Ramos (cell line): Measurements from ENCODE around the gene HOXA5.

Experiments
- in situ Hi-C: fragments of 300-500 bp; cut with MboI; formaldehyde crosslinking; loops from one replicate; pipeline ENCODE4 v1.14.3; 2022; ENCODE audit warnings: low sequenced_read_pairs; ENCODE audit not compliant: unreplicated experiment

Gene HOXA5

DNA sequence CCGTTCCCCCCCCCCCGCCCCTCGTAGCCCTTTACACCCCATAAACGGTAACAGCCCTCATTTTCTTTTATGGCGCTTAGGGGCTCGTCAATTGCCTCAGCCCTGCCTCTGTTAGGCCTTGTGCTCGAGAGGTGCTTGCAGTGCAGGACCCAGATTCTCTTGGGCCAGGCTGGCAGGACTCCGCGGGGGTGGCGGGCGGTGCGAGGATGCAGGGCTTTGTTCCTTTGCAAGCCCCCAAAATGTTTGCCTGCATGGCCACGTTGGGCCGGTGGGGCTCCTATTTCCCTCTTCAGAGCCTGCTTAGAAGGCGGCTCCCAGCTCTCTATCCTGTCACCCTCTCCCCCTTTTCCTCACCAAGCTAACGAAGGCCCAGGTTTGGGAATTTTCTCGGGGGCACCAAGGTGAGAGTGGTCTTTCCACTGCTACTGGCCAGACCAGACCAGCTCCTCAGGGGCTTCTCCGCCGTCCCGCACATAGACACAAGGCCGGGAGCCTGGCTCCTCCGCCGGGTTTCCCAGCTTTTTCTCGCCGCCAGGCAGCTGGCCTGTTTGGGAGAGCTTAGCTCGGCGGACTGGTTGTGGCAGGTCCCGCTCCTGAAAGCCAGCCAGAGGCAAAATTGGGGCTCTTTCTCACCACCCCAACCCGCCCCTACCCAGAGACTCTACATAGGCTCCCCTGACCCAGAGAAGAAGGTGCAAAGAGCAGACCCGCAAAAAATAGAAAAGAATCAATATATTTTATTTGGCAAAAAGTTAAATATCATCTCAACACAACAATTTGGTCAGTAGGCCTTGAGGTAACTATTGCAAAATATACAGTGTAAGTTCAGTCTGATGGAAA is 18.5 kb upstream of the HOXA5 start:
- in situ Hi-C loops = loop anchor here (25.0 kb wide), 2 partner anchors 1100 to 1275 kb away; no protein-coding TSS in a partner anchor

DNA sequence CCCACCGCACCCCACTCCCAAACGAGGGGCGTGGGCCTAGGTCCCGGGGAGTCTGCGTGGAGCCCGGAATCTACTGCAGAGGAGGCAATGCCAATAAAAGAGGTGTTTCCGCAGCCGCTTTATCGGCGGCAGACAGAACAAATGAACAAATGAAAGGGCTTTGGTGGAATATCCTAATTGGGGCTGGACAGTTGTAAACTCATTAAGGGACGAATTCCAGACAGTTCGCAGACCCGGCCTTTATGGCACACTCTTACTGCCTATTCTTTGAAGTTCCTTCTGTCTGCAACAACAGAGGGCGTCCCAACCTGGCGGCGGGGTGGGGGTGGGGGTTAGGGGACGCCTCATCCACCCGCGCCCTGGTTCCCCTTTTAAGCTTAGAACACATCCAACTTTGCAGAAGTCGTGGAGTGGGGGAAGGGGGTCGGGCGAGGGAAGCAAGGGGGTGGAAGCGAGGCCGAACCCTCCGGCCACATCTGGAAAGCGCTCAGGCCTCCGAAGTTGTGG is 17.8 kb upstream of the HOXA5 start:
- in situ Hi-C loops = loop anchor here (25.0 kb wide), 2 partner anchors 1099 to 1274 kb away; no protein-coding TSS in a partner anchor

DNA sequence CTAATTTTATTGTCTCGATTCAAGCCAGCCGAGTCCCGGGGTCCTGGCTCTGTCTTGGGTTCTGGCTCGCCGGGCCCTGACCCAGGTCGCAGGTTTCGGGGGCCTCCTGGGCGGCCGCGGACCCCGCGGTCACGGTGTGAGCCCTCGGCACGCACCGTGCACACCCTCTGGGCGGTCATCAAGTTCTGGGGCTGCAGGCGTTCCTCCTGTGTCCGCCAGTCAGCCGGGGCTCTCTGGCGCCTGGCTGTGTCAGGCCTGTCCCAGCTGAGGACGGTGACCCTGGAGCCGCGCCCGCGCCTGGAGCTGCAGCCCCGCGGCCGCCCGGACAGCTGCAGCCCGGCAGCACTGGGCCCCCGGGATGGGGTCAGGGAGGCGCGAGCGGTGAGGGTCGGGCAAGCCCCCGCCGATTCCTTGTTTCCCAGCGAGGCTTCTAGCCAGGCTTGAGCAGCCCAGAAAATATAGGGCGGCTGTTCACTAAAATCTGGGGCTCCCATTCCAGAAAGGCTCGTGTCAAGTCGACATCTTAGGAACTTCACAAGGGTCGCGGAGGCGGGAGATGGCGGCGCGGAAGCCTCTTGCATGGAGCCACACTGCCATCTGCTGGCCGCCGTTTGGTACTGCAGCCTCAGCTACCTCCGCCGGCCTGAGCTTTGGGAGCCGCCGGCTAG is 17.2 kb upstream of the HOXA5 start:
- in situ Hi-C loops = loop anchor here (25.0 kb wide), 2 partner anchors 1098 to 1273 kb away; no protein-coding TSS in a partner anchor

DNA sequence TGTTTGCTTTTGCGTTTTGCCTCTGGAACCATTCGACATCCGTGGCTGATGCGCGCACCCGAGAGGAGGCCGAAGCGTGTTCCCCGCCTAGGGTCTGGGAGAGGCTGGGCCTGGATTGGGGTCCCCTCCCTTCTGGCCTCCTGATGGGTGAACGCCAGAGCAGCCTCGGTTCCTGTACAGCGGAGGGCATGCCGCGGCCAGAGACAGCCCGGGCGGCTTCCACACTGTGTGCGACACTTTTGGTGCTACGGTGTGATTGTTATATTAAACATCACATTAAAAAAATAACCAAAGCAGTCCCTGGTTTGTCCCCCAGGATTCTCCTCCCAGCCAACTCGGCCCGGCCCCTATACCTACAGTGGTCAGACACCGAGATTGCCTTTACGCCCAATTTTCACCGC is 16.7 kb upstream of the HOXA5 start:
- in situ Hi-C loops = loop anchor here (25.0 kb wide), 2 partner anchors 1098 to 1273 kb away; no protein-coding TSS in a partner anchor

DNA sequence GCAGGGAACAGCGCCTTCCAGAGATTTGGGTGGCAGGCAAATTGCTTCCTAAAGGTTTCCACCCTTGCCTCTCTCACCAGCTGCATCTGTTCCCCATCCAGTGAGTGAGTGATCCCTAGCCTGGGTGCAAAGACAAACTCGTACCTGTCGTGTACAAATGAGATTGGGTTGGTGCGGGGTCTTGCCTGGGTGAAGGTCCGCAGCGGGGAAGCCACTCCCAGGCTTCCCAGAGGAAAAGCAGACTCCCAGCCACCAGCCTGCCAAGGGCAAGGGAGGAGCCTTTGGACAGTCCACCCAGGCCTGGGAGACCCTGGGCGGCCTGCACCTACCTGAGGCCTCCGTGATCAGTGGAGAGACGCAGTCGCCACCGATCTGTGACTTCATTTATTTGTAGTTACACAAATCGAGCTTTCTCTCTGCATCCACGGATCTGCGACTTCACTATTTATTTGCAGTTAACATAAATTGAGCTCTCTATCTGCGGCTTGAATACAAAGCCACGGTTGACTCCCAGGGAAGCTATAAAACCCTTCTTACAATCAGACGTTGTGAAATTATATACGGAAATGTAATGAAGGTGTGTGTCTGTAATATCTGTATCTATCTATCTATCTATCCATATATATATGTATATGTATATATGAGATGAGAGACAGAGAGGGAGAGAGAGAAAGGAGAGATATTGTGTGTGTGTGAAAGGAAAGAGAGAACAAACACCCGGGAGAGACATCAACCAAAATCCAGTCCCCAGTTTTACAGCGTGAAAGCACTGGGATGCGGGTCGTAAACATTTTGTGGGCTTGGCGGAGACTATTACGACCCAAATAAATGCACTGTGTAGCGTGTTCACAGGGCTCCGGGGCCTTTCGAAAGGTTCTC is 16.0 kb upstream of the HOXA5 start:
- in situ Hi-C loops = loop anchor here (10.0 to 25.0 kb wide), 4 partner anchors 485 to 1272 kb away; no protein-coding TSS in a partner anchor

DNA sequence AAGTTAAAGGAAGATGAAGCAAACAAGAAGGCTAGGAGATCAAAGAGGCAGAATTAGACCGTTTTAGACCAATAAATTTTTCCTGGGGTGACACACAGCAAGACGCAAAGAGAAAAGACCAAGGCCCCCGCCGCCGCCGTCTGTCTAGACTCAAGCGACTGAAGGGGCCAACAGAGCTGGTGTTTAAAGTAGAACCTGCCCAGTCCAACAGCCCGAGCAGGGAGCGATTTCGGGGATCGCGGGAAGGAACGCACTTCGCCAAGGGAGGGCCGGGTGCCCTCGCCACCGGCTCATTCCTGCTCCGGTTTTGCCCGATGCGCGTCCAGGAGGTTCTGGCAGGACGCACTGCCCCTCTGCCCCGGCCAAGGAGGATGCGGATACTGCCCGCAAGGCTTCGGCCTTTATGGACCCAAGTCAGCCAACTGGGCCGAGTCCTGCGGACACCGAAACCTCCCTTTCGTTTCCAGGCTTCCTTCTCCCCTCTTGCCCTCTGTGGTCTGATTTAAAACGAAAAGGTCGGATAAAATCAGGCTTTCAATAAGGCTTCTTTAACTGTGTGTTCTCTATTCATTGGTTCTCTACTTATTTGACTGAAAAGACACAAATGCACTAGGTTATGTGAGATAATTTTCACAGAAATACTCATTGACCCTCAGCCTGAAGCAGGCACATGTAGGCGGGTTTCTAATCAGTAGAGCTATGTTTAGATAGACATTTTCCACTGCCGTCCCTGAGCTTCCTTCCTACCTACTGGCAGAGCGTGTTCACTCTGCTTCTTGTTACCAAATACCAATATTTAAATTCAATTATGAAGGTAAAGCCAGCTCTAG is 15.2 kb upstream of the HOXA5 start:
- in situ Hi-C loops = loop anchor here (10.0 to 25.0 kb wide), 4 partner anchors 484 to 1271 kb away; no protein-coding TSS in a partner anchor

DNA sequence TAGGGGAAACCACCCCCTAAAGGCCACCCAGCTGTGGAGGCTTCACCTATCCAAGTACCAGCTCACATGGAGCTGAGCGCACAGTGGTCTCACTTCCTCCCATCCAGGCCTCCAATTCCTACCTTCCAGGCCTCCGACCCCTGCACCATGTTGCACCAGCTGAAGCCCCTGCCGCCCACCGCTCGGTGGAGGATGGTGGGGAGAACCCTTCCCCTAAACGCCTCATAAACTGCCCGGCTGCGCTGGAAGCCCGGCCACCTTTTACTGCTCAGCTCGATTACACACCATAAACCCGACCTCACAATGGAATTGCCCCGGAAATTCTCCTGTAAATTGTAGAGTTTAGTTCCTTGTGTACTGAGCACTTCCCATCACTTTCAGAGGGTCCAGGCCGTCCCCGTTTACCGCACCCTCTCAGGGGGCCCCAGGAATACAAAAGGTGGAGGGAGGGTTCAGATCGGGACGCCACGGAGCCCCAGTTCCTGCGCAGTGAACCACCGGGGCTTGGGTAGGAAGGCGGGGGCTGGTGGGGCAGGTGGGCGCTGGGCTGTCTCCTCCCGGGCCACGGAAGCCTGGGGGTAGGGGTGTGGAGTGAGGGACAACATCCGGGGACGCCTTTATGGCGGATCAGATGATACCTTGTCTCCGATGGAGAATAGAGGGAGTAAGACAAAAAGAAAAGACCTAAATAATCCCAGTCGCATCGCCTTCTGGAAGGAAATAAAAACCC is 14.4 kb upstream of the HOXA5 start:
- in situ Hi-C loops = loop anchor here (10.0 to 25.0 kb wide), 4 partner anchors 483 to 1271 kb away; no protein-coding TSS in a partner anchor

DNA sequence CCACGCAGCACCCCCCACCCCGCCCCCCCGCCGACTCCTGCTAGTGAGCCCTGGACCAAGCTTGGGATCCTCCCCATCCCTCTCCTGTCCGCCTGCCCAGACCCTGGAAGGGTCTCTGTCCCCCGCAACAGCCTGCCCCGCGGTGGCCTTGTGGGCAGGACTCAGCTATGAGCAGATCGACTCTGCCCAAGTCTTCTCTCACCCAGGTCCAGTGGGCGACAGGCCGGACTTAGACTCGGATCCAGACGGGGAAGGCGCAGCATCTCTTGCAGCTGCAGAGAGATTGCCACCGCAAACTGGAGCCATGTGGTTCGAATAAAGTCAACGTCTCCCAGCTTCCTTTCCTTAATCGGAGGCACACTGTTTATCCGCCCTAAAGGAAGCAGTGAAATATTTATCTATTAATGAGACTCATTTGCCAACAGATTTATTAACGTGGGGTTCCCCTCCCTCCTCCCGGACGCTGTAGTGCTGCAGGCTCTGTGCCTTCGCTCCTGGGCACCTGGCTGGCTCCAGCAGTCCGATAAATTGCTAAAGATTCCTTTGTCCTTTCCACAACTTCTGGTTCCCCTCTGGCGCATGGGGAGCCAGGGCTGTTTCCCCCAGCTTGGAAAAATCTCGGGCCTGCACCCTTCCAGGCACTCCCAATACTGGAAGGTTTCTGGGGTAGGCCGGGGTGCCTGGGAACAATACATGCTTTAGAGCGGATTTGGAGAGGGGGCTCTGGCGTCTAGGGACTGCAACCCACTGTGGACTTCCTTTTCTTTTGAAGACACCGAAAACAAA is 13.6 kb upstream of the HOXA5 start:
- in situ Hi-C loops = loop anchor here (10.0 to 25.0 kb wide), 4 partner anchors 482 to 1270 kb away; no protein-coding TSS in a partner anchor

DNA sequence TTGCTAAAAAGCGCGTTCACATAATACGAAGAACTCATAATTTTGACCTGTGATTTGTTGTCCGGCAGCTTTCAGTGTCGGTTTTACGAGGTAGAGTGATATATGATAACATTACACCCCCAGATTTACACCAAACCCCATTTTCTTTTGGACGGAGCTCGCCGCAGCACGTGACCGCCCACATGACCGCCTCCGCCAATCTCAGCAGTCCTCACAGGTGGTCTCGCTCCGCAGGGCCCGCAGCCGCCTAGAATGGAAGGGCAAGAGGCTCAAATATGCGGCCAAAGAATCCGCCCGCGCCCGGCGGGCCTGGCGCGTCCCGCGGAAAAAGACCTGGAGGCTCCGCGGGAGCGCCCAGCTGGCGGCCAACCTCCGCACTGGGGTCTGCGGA is 13.0 kb upstream of the HOXA5 start, which contains the start of gene HOXA7:
Gene HOXA7, minus strand, starts transcription at position 168 of the 391 bp plus-strand sequence. Its CDS starts 130 bp downstream, at position 38.
- in situ Hi-C loops = loop anchor here (10.0 to 25.0 kb wide), 4 partner anchors 482 to 1269 kb away; no protein-coding TSS in a partner anchor

DNA sequence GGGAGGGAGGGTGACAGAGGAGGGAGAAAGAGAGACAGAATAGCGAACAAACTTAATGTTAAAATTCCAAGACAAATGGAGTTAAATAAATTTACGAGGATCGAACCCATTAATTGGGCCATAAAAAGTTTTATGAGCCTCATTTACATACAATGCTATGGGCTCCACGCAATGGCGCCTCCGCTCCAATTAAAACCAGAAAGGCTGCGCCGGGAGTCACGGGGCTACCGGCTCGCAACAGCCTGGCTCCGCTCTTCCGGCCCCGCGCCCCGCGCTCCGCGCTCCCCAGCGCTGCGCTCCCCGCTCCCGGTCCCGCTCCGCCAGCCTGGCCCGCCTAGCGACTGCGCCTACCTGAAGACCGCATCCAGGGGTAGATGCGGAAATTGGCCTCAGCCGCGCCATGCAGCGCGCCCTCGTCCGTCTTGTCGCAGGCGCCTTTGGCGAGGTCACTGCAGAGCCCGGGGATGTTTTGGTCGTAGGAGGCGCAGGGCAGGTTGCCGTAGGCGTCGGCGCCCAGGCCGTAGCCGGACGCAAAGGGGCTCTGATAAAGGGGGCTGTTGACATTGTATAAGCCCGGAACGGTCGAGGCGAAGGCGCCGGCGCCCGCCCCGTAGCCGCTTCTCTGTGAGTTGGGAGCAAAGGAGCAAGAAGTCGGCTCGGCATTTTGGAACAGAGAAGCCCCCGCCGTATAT is 12.5 kb upstream of the HOXA5 start:
- in situ Hi-C loops = loop anchor here (10.0 to 25.0 kb wide), 4 partner anchors 481 to 1269 kb away; no protein-coding TSS in a partner anchor

DNA sequence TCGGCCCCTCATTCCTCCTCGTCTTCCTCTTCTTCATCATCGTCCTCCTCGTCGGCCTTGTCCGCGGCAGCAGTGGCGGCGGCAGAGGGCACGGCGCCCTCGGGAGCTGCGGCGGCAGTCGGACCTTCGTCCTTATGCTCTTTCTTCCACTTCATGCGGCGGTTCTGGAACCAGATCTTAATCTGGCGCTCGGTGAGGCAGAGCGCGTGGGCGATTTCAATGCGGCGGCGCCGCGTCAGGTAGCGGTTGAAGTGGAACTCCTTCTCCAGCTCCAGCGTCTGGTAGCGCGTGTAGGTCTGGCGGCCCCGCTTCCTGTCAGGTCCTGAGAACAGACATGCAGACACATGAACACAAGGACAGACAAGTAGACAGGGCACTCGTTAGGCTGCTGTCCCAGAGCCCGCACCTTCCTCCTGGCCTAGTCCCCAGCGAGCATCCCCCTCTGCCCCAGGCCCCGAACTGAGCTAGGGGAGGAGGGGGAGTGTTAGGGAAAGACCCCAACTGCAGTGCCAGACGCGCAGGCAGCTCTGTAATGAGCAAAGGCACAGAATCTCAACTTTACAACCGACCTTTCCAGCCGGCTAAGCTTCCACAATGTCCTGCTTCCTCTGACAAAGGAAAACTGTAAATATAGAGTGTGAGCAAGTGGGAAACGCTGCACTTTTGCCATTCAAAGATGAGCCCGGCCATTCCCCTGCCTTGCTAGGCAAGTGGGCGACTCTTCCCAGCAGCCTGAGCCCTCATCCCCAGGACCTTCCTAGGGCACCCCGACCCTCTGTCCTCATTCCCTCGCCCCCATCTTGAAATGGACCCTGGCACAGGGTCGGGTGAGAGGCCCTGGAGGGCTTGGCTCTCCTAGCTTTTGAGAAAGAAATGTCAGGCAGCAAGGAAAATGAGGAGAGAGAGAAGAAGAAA is 11.7 kb upstream of the HOXA5 start:
- in situ Hi-C loops = loop anchor here (10.0 to 25.0 kb wide), 4 partner anchors 480 to 1268 kb away; no protein-coding TSS in a partner anchor

DNA sequence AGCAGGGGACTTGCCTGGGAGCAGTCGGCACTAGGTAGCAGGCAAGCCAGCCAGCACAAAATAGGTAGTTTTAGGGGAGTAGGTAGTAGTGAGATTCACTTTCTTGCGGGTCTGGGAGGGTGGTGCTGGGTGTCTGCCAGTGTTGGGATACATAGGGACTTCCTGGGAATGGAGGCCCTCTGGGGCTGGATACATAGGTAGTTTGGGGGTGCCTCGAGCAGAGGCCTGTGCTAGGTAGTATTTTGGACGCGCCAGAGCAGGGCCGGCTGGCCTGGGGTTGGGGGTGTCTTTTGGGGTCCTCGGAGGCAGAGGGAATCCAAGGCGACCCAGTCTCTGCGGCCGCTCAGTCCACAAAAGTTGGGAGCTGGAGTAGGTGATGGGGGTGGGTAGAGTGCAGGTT is 10.9 kb upstream of the HOXA5 start:
- in situ Hi-C loops = loop anchor here (10.0 to 25.0 kb wide), 4 partner anchors 480 to 1267 kb away; no protein-coding TSS in a partner anchor

DNA sequence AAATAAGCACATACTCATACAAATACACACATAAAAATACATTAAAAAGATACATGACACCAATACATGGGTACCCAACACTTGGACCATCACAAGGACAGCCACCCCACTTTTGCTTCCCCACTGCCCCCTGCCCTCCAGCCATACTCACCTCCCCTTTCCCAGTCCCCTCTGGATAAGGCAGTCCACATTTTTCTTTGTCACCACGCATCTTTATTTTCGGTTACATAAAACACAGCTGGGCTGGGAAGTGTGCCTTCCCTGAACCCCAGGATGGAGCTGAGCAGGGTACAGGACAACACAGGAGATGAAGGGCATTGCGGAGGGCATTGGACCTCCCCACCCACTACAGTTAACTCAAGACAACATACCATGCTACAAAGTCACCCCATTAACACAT is 10.0 kb upstream of the HOXA5 start:
- in situ Hi-C loops = loop anchor here (10.0 to 25.0 kb wide), 4 partner anchors 479 to 1266 kb away; no protein-coding TSS in a partner anchor

DNA sequence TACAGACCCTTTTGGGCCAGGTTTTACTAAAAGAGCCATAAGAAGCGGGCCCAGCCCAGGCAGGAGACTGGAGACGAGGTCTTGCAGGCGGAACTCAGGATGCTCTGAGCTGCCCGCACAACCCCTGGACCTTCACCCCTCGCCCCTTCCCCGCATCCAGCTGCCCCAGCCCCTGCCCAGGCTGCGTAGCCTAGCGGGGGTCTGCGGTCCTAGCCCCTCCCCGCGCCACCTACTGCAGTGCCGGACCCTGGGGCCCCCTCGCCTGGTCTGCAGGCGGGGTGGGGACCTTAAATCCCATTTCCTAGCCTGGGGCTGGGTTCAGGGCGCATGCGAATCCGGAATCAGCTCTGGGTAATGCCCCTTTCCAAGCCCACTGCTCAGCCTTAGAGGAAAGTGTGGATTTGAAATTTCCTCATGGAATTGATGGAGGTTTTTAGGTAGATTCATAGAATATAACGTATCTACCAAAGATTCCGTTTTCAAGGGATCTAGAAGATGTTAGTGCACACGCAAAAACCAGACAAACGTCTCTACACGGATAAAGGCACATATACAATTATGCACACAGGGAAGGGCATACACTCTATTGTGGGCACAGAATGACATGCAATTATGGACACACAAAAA is 9.4 kb upstream of the HOXA5 start:
- in situ Hi-C loops = loop anchor here (10.0 to 25.0 kb wide), 4 partner anchors 478 to 1266 kb away; no protein-coding TSS in a partner anchor
